Progenitor cell of endocrine pancreas (in vitro differentiated cells): ENCODE data around the gene CCDC85C. TPM values are rescaled to one million over a fixed set of nuclear protein-coding genes. Genes with fewer than 3 reads are reported as not detected.

Experiments used
- DNase-seq: peaks from one replicate; pipeline ENCODE4 v3.0.0; 2021; ENCODE audit warnings: low spot score; ENCODE audit not compliant: unreplicated experiment
- H3K27ac Mint-ChIP-seq: 2 replicates; pipeline ENCODE4 v1.8.0; 2021; ENCODE audit warnings: mild to moderate bottlenecking, moderate library complexity, mixed read lengths
- H3K27me3 Mint-ChIP-seq: 2 replicates; pipeline ENCODE4 v1.8.0; 2021; ENCODE audit warnings: mixed read lengths
- H3K36me3 Mint-ChIP-seq: 2 replicates; pipeline ENCODE4 v1.8.0; 2022; ENCODE audit warnings: mixed read lengths; ENCODE audit not compliant: insufficient read depth
- H3K4me1 Mint-ChIP-seq: 2 replicates; pipeline ENCODE4 v1.8.0; 2021; ENCODE audit warnings: low read depth, mixed read lengths
- H3K4me3 Mint-ChIP-seq: 2 replicates; pipeline ENCODE4 v1.8.0; 2021; ENCODE audit warnings: low read depth, mild to moderate bottlenecking, moderate library complexity, mixed read lengths
- H3K9me3 Mint-ChIP-seq: 2 replicates; pipeline ENCODE4 v1.8.0; 2021; ENCODE audit warnings: low read depth, mixed read lengths
- CTCF ChIP-seq: fragments of 200-600 bp; sonication (generic); IDR thresholded peaks from one replicate; pipeline ENCODE4 v1.5.0; 2021; ENCODE audit warnings: antibody characterized with exemption, mild to moderate bottlenecking; ENCODE audit not compliant: unreplicated experiment
- total RNA-seq: library from RNA; stranded (reverse); gene quantifications from 2 replicates; pipeline ENCODE4 v1.2.1, GENCODE V29; 2021

CCDC85C gene
- total RNA-seq, 1 donor from 2014 or later = 44.9 TPM

- H3K27ac Mint-ChIP-seq = no peak overlapping the region
- no peaks in the 10 kb centered on the region for H3K27me3 Mint-ChIP-seq
- no peaks in the 10 kb centered on the region for H3K36me3 Mint-ChIP-seq
- H3K4me3 Mint-ChIP-seq = no peak overlapping the region
- peaks cover 17% of the 10 kb centered on the region for H3K4me1 Mint-ChIP-seq
- no peaks in the 10 kb centered on the region for H3K9me3 Mint-ChIP-seq
- DNase-seq = no peak
- no peak for TF ChIP-seq CTCF
These were observed 74.1 kb downstream of the CCDC85C start for GRCh38 chr14:99529899-99530298.

DNA sequence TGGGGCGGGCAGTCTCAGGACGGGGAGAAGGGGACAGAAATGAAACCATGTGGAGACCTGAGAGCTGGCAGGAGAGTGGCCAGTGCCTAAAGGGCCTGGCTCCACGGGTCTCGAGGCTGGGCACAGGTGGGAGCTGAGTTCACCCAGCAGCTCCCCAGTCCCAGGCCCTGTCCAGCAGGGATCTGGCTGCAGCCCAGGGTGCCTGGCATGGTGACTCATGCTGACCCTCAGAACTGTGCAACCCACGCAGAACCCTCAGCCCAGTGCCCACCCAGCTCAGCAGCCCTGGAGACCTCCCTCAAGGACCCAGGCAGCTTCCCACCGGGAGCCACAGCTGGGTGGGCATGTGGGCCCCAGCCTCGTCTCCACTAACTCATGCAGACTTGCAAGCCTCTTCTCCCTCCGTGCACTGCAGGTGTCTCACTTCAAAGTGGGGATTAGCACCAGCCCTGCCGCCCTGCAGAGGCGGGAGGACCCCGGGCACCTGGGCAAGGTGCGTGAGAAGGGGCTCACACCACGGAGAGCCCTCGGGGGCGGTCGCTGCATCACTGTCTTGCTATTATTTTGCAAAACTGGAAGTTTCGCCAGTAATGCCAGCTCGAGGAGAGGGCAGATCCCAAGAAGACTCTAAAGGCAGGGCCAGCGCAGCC is 76.5 kb downstream of the CCDC85C start:
- no peak overlapping the region for H3K4me3 Mint-ChIP-seq
- peaks cover 32% of the 10 kb centered on the region for H3K4me1 Mint-ChIP-seq
- no peaks in the 10 kb centered on the region for H3K27me3 Mint-ChIP-seq
- H3K9me3 Mint-ChIP-seq = no peaks in the 10 kb centered on the region
- H3K36me3 Mint-ChIP-seq = no peaks in the 10 kb centered on the region
- TF ChIP-seq CTCF = no peak
- DNase-seq = no peak
- H3K27ac Mint-ChIP-seq = peak overlapping the region; percentile 49

DNA sequence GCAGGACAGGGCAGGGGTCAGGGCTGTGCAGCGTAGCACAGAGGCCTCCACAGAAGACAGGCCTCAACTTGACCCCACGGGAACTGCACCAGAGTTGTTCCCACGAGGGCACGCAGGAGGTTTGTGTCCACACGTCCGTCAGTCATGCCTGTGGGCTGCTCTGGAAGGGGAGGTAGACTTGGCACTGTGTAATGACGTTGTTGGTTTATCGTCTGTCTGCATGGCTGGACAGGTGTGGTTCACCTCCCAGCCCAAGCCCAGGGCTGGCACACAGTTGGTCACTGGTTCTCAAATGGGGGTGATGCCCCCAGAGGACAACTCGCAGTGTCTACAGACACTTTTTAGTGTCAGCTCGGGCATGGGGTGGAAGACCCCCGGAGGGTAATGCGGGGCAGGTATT is 77.0 kb downstream of the CCDC85C start:
- no peak for TF ChIP-seq CTCF
- Mint-ChIP-seq H3K27ac (peak overlapping the region; percentile 49), H3K9me3 (no peaks in the 10 kb centered on the region), H3K27me3 (no peaks in the 10 kb centered on the region), H3K4me1 (peaks cover 35% of the 10 kb centered on the region), H3K4me3 (no peak overlapping the region), H3K36me3 (no peaks in the 10 kb centered on the region)
- DNase-seq = no peak

DNA sequence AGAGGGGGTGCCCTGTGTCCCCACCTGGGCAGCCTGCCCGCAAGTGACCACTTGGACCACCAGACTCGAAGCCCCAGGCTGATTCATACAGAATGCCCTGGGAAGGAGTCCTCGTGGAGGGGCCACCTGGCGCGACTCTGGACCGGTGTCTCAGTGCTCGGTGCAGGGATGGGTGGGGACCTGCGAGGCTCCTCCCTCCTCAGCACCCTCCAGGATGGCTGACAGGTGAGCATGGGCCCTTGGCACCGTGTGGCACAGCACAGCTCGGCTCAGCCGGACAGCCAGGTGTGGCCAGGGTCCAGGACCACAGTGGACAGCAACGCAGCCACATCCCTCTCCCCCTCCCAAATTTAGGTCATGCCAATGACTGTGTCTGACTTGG is 78.3 kb downstream of the CCDC85C start:
- Mint-ChIP-seq H3K27me3 (no peaks in the 10 kb centered on the region), H3K9me3 (no peaks in the 10 kb centered on the region), H3K36me3 (no peaks in the 10 kb centered on the region), H3K27ac (no peak overlapping the region), H3K4me1 (peaks cover 40% of the 10 kb centered on the region), H3K4me3 (no peak overlapping the region)
- TF ChIP-seq CTCF = no peak
- no peak for DNase-seq

GRCh38 chr14:99524804-99525698 is 79.0 kb downstream of the CCDC85C start:
- Mint-ChIP-seq H3K4me1 (peaks cover 37% of the 10 kb centered on the region), H3K27me3 (no peaks in the 10 kb centered on the region), H3K4me3 (no peak overlapping the region), H3K36me3 (no peaks in the 10 kb centered on the region), H3K27ac (peak overlapping the region; percentile 45), H3K9me3 (no peaks in the 10 kb centered on the region)
- DNase-seq = no peak
- peak; percentile 21 for TF ChIP-seq CTCF
